ENCODE results near the gene MYCT1. TPM values are rescaled to one million over a fixed set of nuclear protein-coding genes. Genes with fewer than 3 reads are reported as not detected.
"Not testable (repeated sequence)": the region's sequence is repeated elsewhere in the genome, so short reads cannot be mapped to it uniquely, and the experiment has no call there.

The MYCT1 gene
- total RNA-seq, 2 experiments from 2014 or later = not detected

- no peak overlapping the region for H3K4me3 Mint-ChIP-seq
- H3K27ac Mint-ChIP-seq = no peak overlapping the region
- peaks cover 9% of the 10 kb centered on the region for H3K27me3 Mint-ChIP-seq
- CTCF ChIA-PET = no interaction called here
- no peak for DNase-seq
- no peaks in the 10 kb centered on the region for H3K36me3 Mint-ChIP-seq (ENCODE audit: low read depth)
- POLR2A ChIA-PET = no interaction called here
- no peaks in the 10 kb centered on the region for H3K4me1 Mint-ChIP-seq
- H3K9me3 Mint-ChIP-seq = no peaks in the 10 kb centered on the region
These were observed 995 bp downstream of the MYCT1 start for GRCh38 chr6:152698692-152699091.

GRCh38 chr6:152700427-152700826 lies 2.7 kb downstream of the MYCT1 start:
- DNase-seq = no peak
- no peaks in the 10 kb centered on the region for H3K36me3 Mint-ChIP-seq (ENCODE audit: low read depth)
- no peak overlapping the region for H3K4me3 Mint-ChIP-seq
- ChIA-PET POLR2A (interaction anchor here (0.6 kb wide), 1 partner anchor 1546 kb away, joined by 3 read pairs; no protein-coding TSS in a partner anchor), CTCF (no interaction called here)
- no peaks in the 10 kb centered on the region for H3K9me3 Mint-ChIP-seq
- peaks cover 9% of the 10 kb centered on the region for H3K27me3 Mint-ChIP-seq
- no peak overlapping the region for H3K27ac Mint-ChIP-seq
- no peaks in the 10 kb centered on the region for H3K4me1 Mint-ChIP-seq

GRCh38 chr6:152701081-152701862 lies 3.6 kb downstream of the MYCT1 start:
- H3K4me3 Mint-ChIP-seq = no peak overlapping the region
- ChIA-PET POLR2A (interaction anchor here (0.6 kb wide), 1 partner anchor 1545 kb away, joined by 3 read pairs; no protein-coding TSS in a partner anchor), CTCF (no interaction called here)
- no peaks in the 10 kb centered on the region for H3K36me3 Mint-ChIP-seq (ENCODE audit: low read depth)
- peaks cover 9% of the 10 kb centered on the region for H3K27me3 Mint-ChIP-seq
- DNase-seq = no peak
- H3K27ac Mint-ChIP-seq = no peak overlapping the region
- no peaks in the 10 kb centered on the region for H3K9me3 Mint-ChIP-seq
- no peaks in the 10 kb centered on the region for H3K4me1 Mint-ChIP-seq

GRCh38 chr6:152701863-152702401 lies 4.2 kb downstream of the MYCT1 start:
- CTCF ChIA-PET = no interaction called here
- POLR2A ChIA-PET = no interaction called here
- H3K27ac Mint-ChIP-seq = no peak overlapping the region
- no peaks in the 10 kb centered on the region for H3K4me1 Mint-ChIP-seq
- peaks cover 9% of the 10 kb centered on the region for H3K27me3 Mint-ChIP-seq
- H3K9me3 Mint-ChIP-seq = no peaks in the 10 kb centered on the region
- H3K4me3 Mint-ChIP-seq = no peak overlapping the region
- no peaks in the 10 kb centered on the region for H3K36me3 Mint-ChIP-seq (ENCODE audit: low read depth)
- DNase-seq = no peak

- H3K27me3 Mint-ChIP-seq; DNase-seq; H3K36me3 Mint-ChIP-seq (ENCODE audit: low read depth); POLR2A ChIA-PET; CTCF ChIA-PET; H3K27ac Mint-ChIP-seq; H3K4me3 Mint-ChIP-seq; H3K9me3 Mint-ChIP-seq; H3K4me1 Mint-ChIP-seq: not testable (repeated sequence)
These were observed 6.1 kb downstream of the MYCT1 start for GRCh38 chr6:152703750-152704149.

- no peak for DNase-seq
- Mint-ChIP-seq H3K4me1 (no peaks in the 10 kb centered on the region), H3K27me3 (peaks cover 7% of the 10 kb centered on the region), H3K27ac (no peak overlapping the region), H3K4me3 (no peak overlapping the region), H3K36me3 (ENCODE audit: low read depth) (no peaks in the 10 kb centered on the region), H3K9me3 (no peaks in the 10 kb centered on the region)
- CTCF ChIA-PET = no interaction called here
- POLR2A ChIA-PET = no interaction called here
These were observed 7.6 kb downstream of the MYCT1 start for GRCh38 chr6:152705327-152705726.

- POLR2A ChIA-PET = no interaction called here
- H3K9me3 Mint-ChIP-seq = peaks cover 2% of the 10 kb centered on the region
- CTCF ChIA-PET = no interaction called here
- no peaks in the 10 kb centered on the region for H3K36me3 Mint-ChIP-seq (ENCODE audit: low read depth)
- no peak for DNase-seq
- H3K27ac Mint-ChIP-seq = no peak overlapping the region
- H3K27me3 Mint-ChIP-seq = no peaks in the 10 kb centered on the region
- H3K4me1 Mint-ChIP-seq = no peaks in the 10 kb centered on the region
- H3K4me3 Mint-ChIP-seq = no peak overlapping the region
These were observed 18.6 kb downstream of the MYCT1 start for GRCh38 chr6:152716322-152716721.

GRCh38 chr6:152720974-152721373 lies 23.3 kb downstream of the MYCT1 start:
- Mint-ChIP-seq H3K9me3 (no peaks in the 10 kb centered on the region), H3K27ac (no peak overlapping the region), H3K4me1 (no peaks in the 10 kb centered on the region), H3K4me3 (no peak overlapping the region), H3K27me3 (no peaks in the 10 kb centered on the region), H3K36me3 (ENCODE audit: low read depth) (no peaks in the 10 kb centered on the region)
- ChIA-PET CTCF (no interaction called here), POLR2A (no interaction called here)
- DNase-seq = no peak

GRCh38 chr6:152721956-152722355 lies 24.3 kb downstream of the MYCT1 start:
- no peak for DNase-seq
- Mint-ChIP-seq H3K36me3 (ENCODE audit: low read depth) (no peaks in the 10 kb centered on the region), H3K4me1 (no peaks in the 10 kb centered on the region), H3K27me3 (no peaks in the 10 kb centered on the region), H3K9me3 (no peaks in the 10 kb centered on the region), H3K4me3 (no peak overlapping the region), H3K27ac (no peak overlapping the region)
- POLR2A ChIA-PET = no interaction called here
- CTCF ChIA-PET = no interaction called here

- no peak overlapping the region for H3K4me3 Mint-ChIP-seq
- no peaks in the 10 kb centered on the region for H3K27me3 Mint-ChIP-seq
- POLR2A ChIA-PET = interaction anchor here (0.6 kb wide), 1 partner anchor 132 kb away, joined by 3 read pairs; no protein-coding TSS in a partner anchor
- no peaks in the 10 kb centered on the region for H3K4me1 Mint-ChIP-seq
- CTCF ChIA-PET = interaction anchor here (0.6 kb wide), 1 partner anchor 265 kb away, joined by 3 read pairs; no protein-coding TSS in a partner anchor
- no peaks in the 10 kb centered on the region for H3K36me3 Mint-ChIP-seq (ENCODE audit: low read depth)
- DNase-seq = no peak
- no peaks in the 10 kb centered on the region for H3K9me3 Mint-ChIP-seq
- H3K27ac Mint-ChIP-seq = no peak overlapping the region
These were observed 25.7 kb downstream of the MYCT1 start for GRCh38 chr6:152723398-152723797.

GRCh38 chr6:152726313-152726712 lies 28.6 kb downstream of the MYCT1 start:
- H3K36me3 Mint-ChIP-seq (ENCODE audit: low read depth) = no peaks in the 10 kb centered on the region
- no peak for DNase-seq
- H3K27me3 Mint-ChIP-seq = no peaks in the 10 kb centered on the region
- no peak overlapping the region for H3K27ac Mint-ChIP-seq
- H3K9me3 Mint-ChIP-seq = no peaks in the 10 kb centered on the region
- ChIA-PET POLR2A (no interaction called here), CTCF (no interaction called here)
- H3K4me1 Mint-ChIP-seq = no peaks in the 10 kb centered on the region
- no peak overlapping the region for H3K4me3 Mint-ChIP-seq

- ChIA-PET CTCF (no interaction called here), POLR2A (no interaction called here)
- Mint-ChIP-seq H3K4me1 (no peaks in the 10 kb centered on the region), H3K9me3 (no peaks in the 10 kb centered on the region), H3K4me3 (no peak overlapping the region), H3K27ac (no peak overlapping the region), H3K36me3 (ENCODE audit: low read depth) (no peaks in the 10 kb centered on the region), H3K27me3 (no peaks in the 10 kb centered on the region)
- DNase-seq = no peak
These were observed 29.8 kb downstream of the MYCT1 start for GRCh38 chr6:152727507-152727906.

- ChIA-PET CTCF (no interaction called here), POLR2A (no interaction called here)
- Mint-ChIP-seq H3K27ac (no peak overlapping the region), H3K4me3 (no peak overlapping the region), H3K4me1 (no peaks in the 10 kb centered on the region), H3K36me3 (ENCODE audit: low read depth) (no peaks in the 10 kb centered on the region), H3K9me3 (no peaks in the 10 kb centered on the region), H3K27me3 (no peaks in the 10 kb centered on the region)
- no peak for DNase-seq
These were observed 36.9 kb downstream of the MYCT1 start for GRCh38 chr6:152734630-152735029.

GRCh38 chr6:152736687-152737273 lies 39.1 kb downstream of the MYCT1 start:
- no peaks in the 10 kb centered on the region for H3K27me3 Mint-ChIP-seq
- H3K4me1 Mint-ChIP-seq = no peaks in the 10 kb centered on the region
- no peak for DNase-seq
- ChIA-PET POLR2A (no interaction called here), CTCF (interaction anchor here (1.1 kb wide), 1 partner anchor 8 kb away, joined by 3 read pairs; no protein-coding TSS in a partner anchor)
- no peak overlapping the region for H3K27ac Mint-ChIP-seq
- no peaks in the 10 kb centered on the region for H3K9me3 Mint-ChIP-seq
- H3K36me3 Mint-ChIP-seq (ENCODE audit: low read depth) = no peaks in the 10 kb centered on the region
- H3K4me3 Mint-ChIP-seq = no peak overlapping the region

Data from activated CD4-positive, alpha-beta memory T cell treated with anti-CD3 and anti-CD28 coated beads, Interleukin-2, amount 10 ng/mL, durations not matched to agents 7 days and 5 days (primary cell).